Calu3 (cell line): Measurements from ENCODE around the gene ATP2B1. TPM values are rescaled to one million over a fixed set of nuclear protein-coding genes. Genes with fewer than 3 reads are reported as not detected.

Experiments used
- BruUV-seq: library from RNA; stranded (reverse); fragments of 400-500 nt; replicated peaks from 2 replicates; lab custom pipeline; 2021; lab: Mats Ljungman, UMichigan
- CTCF ChIA-PET: fragments of 300-600 bp; sonication (Branson Sonifier 250); formaldehyde crosslinking; loops from one replicate; lab custom pipeline; 2022; ENCODE audit warnings: antibody characterized with exemption; lab: Charles Lee
- DNase-seq: peaks from one replicate; pipeline ENCODE4 v3.0.0; 2022
- H3K27ac Mint-ChIP-seq: one replicate; pipeline ENCODE4 v1.8.0; 2022; ENCODE audit warnings: mixed read lengths; ENCODE audit not compliant: unreplicated experiment
- H3K27me3 Mint-ChIP-seq: one replicate; pipeline ENCODE4 v1.8.0; 2022; ENCODE audit warnings: mixed read lengths; ENCODE audit not compliant: unreplicated experiment
- H3K36me3 Mint-ChIP-seq: one replicate; pipeline ENCODE4 v1.8.0; 2022; ENCODE audit warnings: mild to moderate bottlenecking, moderate library complexity, mixed read lengths; ENCODE audit not compliant: insufficient read depth, unreplicated experiment
- H3K4me1 Mint-ChIP-seq: one replicate; pipeline ENCODE4 v1.8.0; 2022; ENCODE audit warnings: mild to moderate bottlenecking, low read depth, mixed read lengths; ENCODE audit not compliant: unreplicated experiment
- H3K4me3 Mint-ChIP-seq: one replicate; pipeline ENCODE4 v1.8.0; 2022; ENCODE audit warnings: mild to moderate bottlenecking, low read depth, moderate library complexity, mixed read lengths; ENCODE audit not compliant: unreplicated experiment
- H3K9me3 Mint-ChIP-seq: one replicate; pipeline ENCODE4 v1.8.0; 2022; ENCODE audit warnings: low read depth, mixed read lengths; ENCODE audit not compliant: unreplicated experiment
- CTCF ChIP-seq: fragments of 200-600 bp; IDR thresholded peaks from one replicate; pipeline ENCODE4 v1.8.0; 2022; ENCODE audit warnings: antibody characterized with exemption; ENCODE audit not compliant: unreplicated experiment
- intact Hi-C: fragments of 100-400 bp; cut with micrococcal nuclease; formaldehyde crosslinking; loops from one replicate; pipeline ENCODE4 v1.10.0; 2022; ENCODE audit not compliant: unreplicated experiment
- total RNA-seq: library from RNA; stranded (reverse); gene quantifications from 2 replicates; pipeline ENCODE4 v1.2.3, GENCODE V29; 2022

Gene ATP2B1
- total RNA-seq, 1 experiment from 2014 or later = 73.6 TPM

- intact Hi-C loops = no loop called here
- Mint-ChIP-seq H3K27ac (no peak overlapping the region), H3K36me3 (no peaks in the 10 kb centered on the region), H3K9me3 (no peaks in the 10 kb centered on the region), H3K27me3 (no peaks in the 10 kb centered on the region), H3K4me3 (no peak overlapping the region), H3K4me1 (no peaks in the 10 kb centered on the region)
- BruUV-seq = no TSS peak
- CTCF ChIA-PET = no interaction called here
- DNase-seq = no peak
- no peak for TF ChIP-seq CTCF
These were observed 135.4 kb downstream of the ATP2B1 start for GRCh38 chr12:89573051-89573810.

- Mint-ChIP-seq H3K27me3 (no peaks in the 10 kb centered on the region), H3K9me3 (no peaks in the 10 kb centered on the region), H3K4me1 (no peaks in the 10 kb centered on the region), H3K36me3 (no peaks in the 10 kb centered on the region), H3K4me3 (no peak overlapping the region), H3K27ac (no peak overlapping the region)
- TF ChIP-seq CTCF = no peak
- CTCF ChIA-PET = no interaction called here
- no TSS peak for BruUV-seq
- no peak for DNase-seq
- intact Hi-C loops = no loop called here
These were observed 137.0 kb downstream of the ATP2B1 start for GRCh38 chr12:89571491-89572195.

- H3K9me3 Mint-ChIP-seq = no peaks in the 10 kb centered on the region
- intact Hi-C loops = no loop called here
- H3K27ac Mint-ChIP-seq = no peak overlapping the region
- H3K36me3 Mint-ChIP-seq = no peaks in the 10 kb centered on the region
- no peak for DNase-seq
- CTCF ChIA-PET = no interaction called here
- no peaks in the 10 kb centered on the region for H3K4me1 Mint-ChIP-seq
- H3K4me3 Mint-ChIP-seq = no peak overlapping the region
- BruUV-seq = no TSS peak
- TF ChIP-seq CTCF = no peak
- H3K27me3 Mint-ChIP-seq = no peaks in the 10 kb centered on the region
These were observed 140.2 kb downstream of the ATP2B1 start for GRCh38 chr12:89568484-89568883.

DNA sequence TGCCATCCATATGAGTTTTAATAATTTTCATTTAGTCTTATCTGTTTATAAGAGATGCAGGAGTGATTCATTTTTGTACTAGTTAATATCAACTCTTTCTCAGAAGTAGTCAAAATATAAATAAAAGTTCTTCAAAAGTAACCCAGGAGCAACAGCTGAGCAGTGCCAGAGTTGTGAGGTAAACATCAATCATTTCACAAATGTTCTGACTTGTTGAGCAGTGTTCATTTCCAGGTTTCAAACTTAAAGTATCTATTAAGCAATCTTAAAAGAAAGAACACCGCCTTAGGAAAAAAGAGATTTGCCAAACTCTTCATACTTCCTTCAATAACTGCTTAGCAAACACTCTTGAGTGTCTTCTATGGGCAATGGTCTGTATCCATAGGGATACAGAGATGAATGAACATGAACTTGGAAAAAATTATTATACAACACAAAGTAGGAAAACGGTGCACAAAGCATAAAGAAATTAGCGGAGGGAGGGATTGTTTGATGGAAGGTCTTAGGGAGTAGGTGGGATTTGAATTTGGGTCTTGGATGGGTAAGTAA is 140.9 kb downstream of the ATP2B1 start:
- DNase-seq = no peak
- CTCF ChIA-PET = no interaction called here
- H3K9me3 Mint-ChIP-seq = no peaks in the 10 kb centered on the region
- no peaks in the 10 kb centered on the region for H3K27me3 Mint-ChIP-seq
- BruUV-seq = no TSS peak
- no peaks in the 10 kb centered on the region for H3K36me3 Mint-ChIP-seq
- H3K4me3 Mint-ChIP-seq = no peak overlapping the region
- intact Hi-C loops = no loop called here
- H3K4me1 Mint-ChIP-seq = no peaks in the 10 kb centered on the region
- H3K27ac Mint-ChIP-seq = no peak overlapping the region
- TF ChIP-seq CTCF = no peak
